ENCODE data around the gene CHSY1. TPM values are rescaled to one million over a fixed set of nuclear protein-coding genes. Genes with fewer than 3 reads are reported as not detected.
A peak's percentile ranks its signal among the peaks of the same experiment; 100 is the strongest.

Gene CHSY1
- total RNA-seq, 1 donor = 41.5 TPM

- H3K4me3 ChIP-seq (ENCODE audit: low read depth, low read length) = no peak overlapping the region
- TF ChIP-seq CTCF (IDR thresholded peaks at IDR 0.05; ENCODE audit: insufficient read depth, low read depth, low read length) = no peak
- no peak for DNase-seq (ENCODE audit: low read depth)
Measured at GRCh38 chr15:101159936-101160815, 91.7 kb downstream of the CHSY1 start.

- TF ChIP-seq CTCF (IDR thresholded peaks at IDR 0.05; ENCODE audit: insufficient read depth, low read depth, low read length) = no peak
- no peak for DNase-seq (ENCODE audit: low read depth)
- no peak overlapping the region for H3K4me3 ChIP-seq (ENCODE audit: low read depth, low read length)
Measured at GRCh38 chr15:101159096-101159935, 92.5 kb downstream of the CHSY1 start.

GRCh38 chr15:101158166-101159095 is 93.4 kb downstream of the CHSY1 start:
- TF ChIP-seq CTCF (IDR thresholded peaks at IDR 0.05; ENCODE audit: insufficient read depth, low read depth, low read length) = no peak
- no peak for DNase-seq (ENCODE audit: low read depth)
- H3K4me3 ChIP-seq (ENCODE audit: low read depth, low read length) = no peak overlapping the region

GRCh38 chr15:101157721-101158120 is 94.1 kb downstream of the CHSY1 start:
- H3K4me3 ChIP-seq (ENCODE audit: low read depth, low read length) = no peak overlapping the region
- DNase-seq (ENCODE audit: low read depth) = no peak
- TF ChIP-seq CTCF (IDR thresholded peaks at IDR 0.05; ENCODE audit: insufficient read depth, low read depth, low read length) = no peak

- DNase-seq (ENCODE audit: low read depth) = peak; percentile 69
- H3K4me3 ChIP-seq (ENCODE audit: low read depth, low read length) = no peak overlapping the region
- no peak for TF ChIP-seq CTCF (IDR thresholded peaks at IDR 0.05; ENCODE audit: insufficient read depth, low read depth, low read length)
Measured at GRCh38 chr15:101156509-101157159, 95.2 kb downstream of the CHSY1 start.

- TF ChIP-seq CTCF (IDR thresholded peaks at IDR 0.05; ENCODE audit: insufficient read depth, low read depth, low read length) = no peak
- no peak overlapping the region for H3K4me3 ChIP-seq (ENCODE audit: low read depth, low read length)
- no peak for DNase-seq (ENCODE audit: low read depth)
Measured at GRCh38 chr15:101156061-101156460, 95.8 kb downstream of the CHSY1 start.
